Measurements from ENCODE around the gene ZBED3. TPM values are rescaled to one million over a fixed set of nuclear protein-coding genes. Genes with fewer than 3 reads are reported as not detected.
"Not testable (repeated sequence)": the region's sequence is repeated elsewhere in the genome, so short reads cannot be mapped to it uniquely, and the experiment has no call there.

The ZBED3 gene
- polyA plus RNA-seq, 4 donors = 29.1 to 39.5 (median 35.7) TPM

DNA sequence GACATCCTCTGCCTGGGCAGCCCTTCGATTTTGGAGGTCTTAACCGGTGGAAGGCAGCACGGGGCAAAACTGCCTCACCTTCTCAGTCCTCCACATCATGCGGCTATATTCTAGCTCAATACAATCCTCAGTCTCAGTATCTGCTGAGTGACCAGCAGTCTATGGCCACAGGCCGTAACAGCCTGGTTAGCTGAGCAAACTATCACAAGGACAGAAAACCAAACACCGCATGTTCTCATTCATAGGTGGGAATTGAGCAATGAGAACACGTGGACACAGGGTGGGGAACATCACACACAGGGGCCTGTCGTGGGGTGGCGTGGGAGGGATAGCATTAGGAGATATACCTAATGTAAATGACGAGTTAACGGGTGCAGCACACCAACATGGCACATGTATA, 6.6 kb downstream of the ZBED3 start:
- DNase-seq (ENCODE audit: low read depth in 4 of 4, low spot score in 3 of 4) = not testable (repeated sequence)

GRCh38 chr5:77077829-77078176, 9.3 kb downstream of the ZBED3 start:
- DNase-seq (ENCODE audit: low read depth in 4 of 4, low spot score in 3 of 4) = no peak

- DNase-seq (ENCODE audit: low read depth in 4 of 4, low spot score in 3 of 4) = peak; percentile 49 to 63 (median 54)
These were observed 9.9 kb downstream of the ZBED3 start for GRCh38 chr5:77076961-77077828.

- no peak for DNase-seq (ENCODE audit: low read depth in 4 of 4, low spot score in 3 of 4)
These were observed 12.3 kb downstream of the ZBED3 start for GRCh38 chr5:77074745-77075144.

DNA sequence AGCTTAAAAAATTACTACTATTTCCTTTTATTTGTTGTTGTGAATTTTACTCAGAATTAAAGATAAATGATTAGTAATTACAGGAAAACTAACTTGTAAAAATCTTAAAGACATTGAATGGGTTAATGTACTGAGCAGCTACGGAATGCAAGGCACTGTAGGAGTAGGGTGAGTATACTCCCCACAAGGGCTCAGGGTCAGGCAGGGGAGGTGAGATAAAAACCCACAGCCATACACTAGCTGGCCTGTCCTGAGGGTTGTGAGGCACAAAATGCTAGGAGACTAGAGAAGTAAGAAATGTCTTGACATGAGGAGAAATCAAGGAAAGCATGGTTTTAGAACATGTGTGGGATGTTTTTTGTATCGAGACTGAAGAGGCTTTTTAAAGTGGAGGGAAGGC, 13.4 kb downstream of the ZBED3 start:
- DNase-seq (ENCODE audit: low read depth in 4 of 4, low spot score in 3 of 4) = no peak

GRCh38 chr5:77066823-77067442, 20.2 kb downstream of the ZBED3 start:
- DNase-seq (ENCODE audit: low read depth in 4 of 4, low spot score in 3 of 4) = no peak

DNA sequence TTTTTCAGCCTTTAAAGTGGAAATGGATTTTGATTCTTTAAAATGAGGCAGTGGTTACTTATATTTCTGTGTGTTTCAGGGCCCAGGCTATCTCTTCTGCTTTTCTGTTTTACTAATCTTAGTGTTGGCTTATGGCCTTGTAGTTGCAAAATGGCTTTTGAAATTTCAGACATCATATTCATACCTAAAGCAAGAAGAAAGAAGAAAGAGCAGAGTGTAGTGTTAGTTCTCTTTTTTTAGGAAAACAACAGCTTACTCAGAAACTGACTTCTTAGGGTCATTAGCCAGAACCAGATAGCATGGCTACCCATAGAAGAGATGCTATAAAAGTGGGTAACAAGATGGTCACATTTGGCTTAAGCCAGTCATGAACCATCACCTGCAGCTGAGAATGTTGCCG, 20.9 kb downstream of the ZBED3 start:
- no peak for DNase-seq (ENCODE audit: low read depth in 4 of 4, low spot score in 3 of 4)

DNA sequence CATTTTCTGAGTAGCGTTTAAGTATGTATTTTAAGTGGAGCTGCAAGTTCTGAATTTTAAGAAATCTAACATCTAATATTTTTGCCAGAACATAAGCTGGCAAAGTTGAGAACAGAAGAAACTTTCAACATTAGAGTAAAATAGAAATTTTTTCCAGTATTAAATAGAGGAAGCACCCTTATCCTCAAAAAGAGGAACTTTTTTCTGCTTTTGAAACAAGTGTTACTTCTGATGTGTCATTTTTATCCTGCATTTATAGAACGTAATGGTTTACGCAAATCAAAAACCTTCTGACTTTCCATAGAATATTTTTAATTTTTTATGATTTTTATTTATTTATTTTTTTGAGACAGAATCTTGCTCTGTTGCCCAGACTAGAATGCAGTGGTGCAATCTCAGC, 21.8 kb downstream of the ZBED3 start:
- no peak for DNase-seq (ENCODE audit: low read depth in 4 of 4, low spot score in 3 of 4)

DNA sequence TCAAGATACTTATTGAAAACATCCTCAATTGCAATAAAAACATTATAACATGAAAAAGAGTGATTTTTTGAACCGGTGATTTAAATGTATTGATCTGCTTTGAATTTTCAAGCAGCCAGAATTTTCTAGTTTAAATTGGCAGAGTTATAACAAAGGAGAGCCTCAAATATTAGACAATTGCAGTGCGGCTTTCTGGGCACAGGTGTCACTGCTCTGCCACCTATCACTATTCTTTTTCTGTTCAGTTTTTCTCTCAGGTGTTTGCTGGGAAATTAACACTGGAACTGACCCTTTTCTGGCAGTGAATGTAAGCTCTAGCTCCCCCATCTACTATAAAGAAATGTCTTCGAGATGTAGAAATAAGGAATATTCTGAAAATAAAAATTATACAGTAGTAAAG, 23.0 kb downstream of the ZBED3 start:
- DNase-seq (ENCODE audit: low read depth in 4 of 4, low spot score in 3 of 4) = no peak

DNA sequence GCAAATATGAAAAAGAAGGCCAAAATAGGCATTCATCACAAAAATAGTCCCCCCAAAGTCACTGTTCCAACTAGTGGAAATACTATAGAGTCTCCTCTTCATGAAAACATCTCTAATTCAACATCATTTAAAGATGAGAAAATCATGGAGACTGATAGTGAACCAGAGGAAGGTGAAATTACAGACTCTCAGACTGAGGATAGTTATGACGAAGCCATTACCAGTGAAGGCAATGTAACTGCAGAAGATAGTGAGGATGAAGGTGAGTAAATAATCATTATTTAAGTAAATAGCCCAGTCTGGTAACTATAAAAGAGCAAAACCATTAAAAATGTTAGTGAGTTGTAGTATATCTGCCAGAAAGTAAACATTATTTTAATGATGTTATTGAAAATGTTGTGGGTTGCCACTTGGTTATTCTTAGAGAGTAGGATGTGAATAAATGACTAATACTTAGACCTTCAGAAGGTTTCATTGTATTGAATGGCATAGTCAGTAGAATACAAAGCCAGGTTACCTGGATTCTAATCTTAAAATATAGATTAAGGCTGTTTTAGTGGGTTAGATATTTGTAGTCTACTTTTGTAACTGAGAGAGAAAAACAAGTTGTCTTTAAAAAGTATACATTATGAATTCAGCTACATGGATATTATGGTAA, 40.5 kb downstream of the ZBED3 start:
- DNase-seq (ENCODE audit: low read depth in 4 of 4, low spot score in 3 of 4) = no peak

GRCh38 chr5:77035950-77036349, 51.1 kb downstream of the ZBED3 start:
- DNase-seq (ENCODE audit: low read depth in 4 of 4, low spot score in 3 of 4) = no peak

DNA sequence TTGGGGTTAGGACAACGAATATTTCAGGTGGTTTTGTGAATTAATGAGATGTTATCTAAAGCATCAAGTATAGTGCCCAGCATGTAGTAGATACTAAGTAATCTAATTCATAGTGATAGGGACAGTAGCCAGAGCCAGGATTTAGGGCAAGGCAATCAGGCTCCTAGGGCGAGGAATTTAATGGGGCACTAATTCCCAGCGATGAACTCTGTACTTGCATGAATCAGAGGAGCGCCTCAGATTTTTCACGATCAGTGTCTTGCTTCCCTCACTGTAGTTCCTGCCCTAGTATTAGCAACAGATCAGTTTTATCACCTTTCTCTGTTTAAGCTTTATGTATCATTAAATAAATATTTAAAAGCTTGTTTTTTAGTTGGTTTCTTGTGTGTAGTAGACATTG, 53.7 kb downstream of the ZBED3 start:
- DNase-seq (ENCODE audit: low read depth in 4 of 4, low spot score in 3 of 4) = no peak

DNA sequence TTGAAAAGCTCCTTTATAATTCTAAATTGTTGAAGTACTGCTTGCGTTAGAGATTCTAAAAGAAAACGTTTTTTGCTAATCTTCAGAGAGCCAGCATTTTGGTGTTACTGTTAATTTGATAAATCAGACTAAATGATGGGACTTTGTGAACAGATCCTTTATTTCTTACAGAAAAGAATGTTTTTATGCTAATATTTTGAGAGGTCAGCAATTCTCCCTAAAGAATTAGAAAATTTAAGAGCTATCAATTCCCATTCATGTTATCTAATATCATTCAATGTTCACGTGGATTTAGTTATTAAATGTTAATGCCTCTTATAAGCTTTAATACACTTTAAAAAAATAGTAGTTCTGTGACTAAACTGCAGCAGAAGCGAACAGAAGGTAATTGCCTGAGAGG, 54.5 kb downstream of the ZBED3 start:
- DNase-seq (ENCODE audit: low read depth in 4 of 4, low spot score in 3 of 4) = no peak

DNA sequence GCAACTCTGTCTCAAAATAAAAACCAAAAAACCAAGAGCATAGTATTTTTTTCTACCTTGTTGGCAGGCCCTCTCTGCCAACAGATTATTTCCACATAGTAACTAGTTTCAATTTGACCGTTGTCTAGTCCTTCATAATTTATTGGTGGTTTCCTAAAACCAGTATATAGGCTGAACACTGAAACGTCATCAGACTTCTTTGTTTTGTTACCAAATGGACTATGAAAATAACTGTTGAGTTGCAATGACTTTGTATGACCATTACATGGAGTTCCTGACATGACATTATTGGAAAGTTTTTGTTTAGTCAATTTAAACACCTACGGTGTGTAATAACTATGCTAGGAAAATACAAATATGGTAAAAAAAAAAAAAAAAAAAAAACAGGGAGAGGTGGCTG, 55.2 kb downstream of the ZBED3 start:
- no peak for DNase-seq (ENCODE audit: low read depth in 4 of 4, low spot score in 3 of 4)

- DNase-seq (ENCODE audit: low read depth in 4 of 4, low spot score in 3 of 4) = peak; percentile 83 to 87 (median 85)
These were observed 56.7 kb downstream of the ZBED3 start, which contains the start of gene AGGF1 for GRCh38 chr5:77030097-77031071. Gene AGGF1 (plus strand): TSS chr5:77030404. CDS start chr5:77030767, 363 bp downstream.

GRCh38 chr5:77029376-77029885, 57.7 kb downstream of the ZBED3 start:
- DNase-seq (ENCODE audit: low read depth in 4 of 4, low spot score in 3 of 4) = no peak

DNA sequence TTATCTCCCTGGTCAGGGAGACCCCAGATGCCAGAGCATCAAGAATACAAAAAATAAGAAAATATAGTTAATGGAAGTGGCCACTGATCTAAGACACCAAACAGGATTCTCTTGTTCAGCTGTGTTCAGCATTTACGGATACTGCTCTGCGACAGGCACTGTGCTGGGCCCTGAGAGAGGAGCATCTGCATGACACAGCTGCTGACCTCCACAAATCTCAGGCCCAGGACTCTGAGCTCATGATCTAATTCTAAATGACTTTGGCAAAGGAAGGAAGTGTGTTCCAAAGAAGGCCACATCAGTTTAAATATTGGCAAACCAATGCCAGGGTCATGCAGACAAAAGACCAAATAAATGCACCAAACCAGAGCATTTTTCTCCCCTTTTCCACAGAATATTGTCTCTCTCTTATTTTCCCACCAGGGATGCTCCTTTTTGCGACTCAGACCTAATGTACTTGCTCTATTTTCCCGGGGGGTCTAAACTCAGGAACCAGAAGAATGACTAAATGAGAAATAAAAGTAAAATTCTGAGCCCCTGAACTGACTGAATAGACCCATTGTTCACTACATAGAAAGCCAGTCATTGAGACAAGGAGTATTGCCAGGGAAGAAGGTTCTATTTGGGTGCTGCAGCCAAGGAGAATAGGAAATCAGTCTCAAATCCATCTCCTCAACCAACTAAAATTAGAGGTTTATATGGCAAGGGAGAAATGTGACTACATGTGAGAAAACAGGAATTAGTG, 58.3 kb downstream of the ZBED3 start:
- no peak for DNase-seq (ENCODE audit: low read depth in 4 of 4, low spot score in 3 of 4)

- no peak for DNase-seq (ENCODE audit: low read depth in 4 of 4, low spot score in 3 of 4)
These were observed 62.6 kb downstream of the ZBED3 start for GRCh38 chr5:77024490-77024889.

Measured in right renal pelvis (tissue), 4 donors.